Activated naive CD8-positive, alpha-beta T cell treated with anti-CD3 and anti-CD28 coated beads, Interleukin-2, amount 50 U/mL, for 16 hours (primary cell): ENCODE measurements around the gene BAHCC1.

Experiments used
- DNase-seq: peaks from one replicate; pipeline ENCODE4 v3.0.0-alpha.2; 2020; ENCODE audit warnings: low read depth, low spot score

BAHCC1 gene

DNA sequence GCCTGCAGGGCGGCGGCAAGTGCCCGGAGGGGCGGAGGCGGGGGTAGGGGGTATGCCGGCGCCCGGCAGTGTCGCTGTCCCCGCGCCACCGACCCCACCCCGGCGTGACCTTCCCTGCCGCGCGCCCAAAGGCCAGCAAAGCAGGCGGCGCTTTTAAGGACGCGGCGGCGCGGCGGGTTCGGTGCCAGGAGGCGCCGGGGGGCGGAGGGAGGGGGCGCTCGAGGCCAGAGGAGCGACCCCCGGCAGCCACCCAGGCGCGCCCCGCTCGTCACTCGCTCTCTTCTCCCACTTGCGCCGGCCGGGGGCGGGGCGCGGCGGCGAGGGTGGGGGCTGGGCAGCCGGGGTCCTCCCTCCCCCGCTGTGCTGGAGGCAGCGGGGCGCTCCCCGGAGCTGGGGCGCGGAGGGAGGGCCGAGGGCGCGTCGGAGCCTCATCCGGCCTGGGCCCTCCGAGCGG is 8.6 kb upstream of the BAHCC1 start:
- DNase-seq = no peak

DNA sequence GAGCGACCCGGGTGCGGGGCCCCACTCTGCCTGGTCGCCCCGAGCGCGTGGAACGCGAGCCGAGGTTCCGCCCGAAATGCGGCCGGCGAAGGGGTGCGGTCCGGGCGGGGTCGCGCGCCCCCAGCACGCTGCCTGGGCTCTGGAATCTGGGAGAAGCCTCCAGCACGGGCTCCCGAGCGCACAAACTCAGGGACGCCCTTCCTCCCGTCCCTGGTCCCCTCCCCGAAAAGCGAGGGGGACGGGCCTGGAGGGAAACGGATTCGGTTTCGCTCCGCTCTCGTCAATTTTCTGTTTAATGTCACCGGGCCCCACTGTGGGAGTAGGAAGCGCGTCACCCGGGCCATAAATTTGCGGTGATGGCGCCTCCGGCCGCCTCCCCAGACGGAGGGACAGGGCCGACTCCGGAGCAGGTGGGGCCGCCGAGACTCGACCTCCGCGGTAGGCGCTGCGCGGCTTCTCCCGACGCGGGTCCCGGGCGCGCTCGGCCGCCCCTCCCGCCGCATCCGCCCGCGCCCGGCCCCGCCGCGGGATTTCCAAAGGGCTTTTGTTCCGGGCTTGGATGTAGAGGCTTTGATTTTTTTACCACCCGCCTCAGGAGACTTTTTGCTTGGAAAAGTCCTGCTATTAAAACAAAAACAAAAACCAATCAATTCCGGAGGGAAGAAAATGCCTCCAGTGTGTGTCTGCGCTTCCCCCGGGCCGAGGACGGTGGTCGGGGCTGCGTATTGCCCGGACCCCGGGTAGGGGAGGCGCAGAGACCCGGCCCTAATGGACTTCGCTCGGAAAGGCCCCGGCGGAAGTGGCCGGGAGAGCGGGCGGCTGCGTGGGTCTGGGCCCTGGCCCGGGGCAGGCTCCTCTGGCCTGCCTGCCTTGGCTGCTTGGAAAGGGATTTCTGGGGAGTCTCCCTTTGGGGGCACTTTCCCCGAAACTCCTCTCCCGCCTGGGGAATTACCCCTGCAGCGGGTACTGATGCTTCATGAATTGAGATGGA is 7.9 kb upstream of the BAHCC1 start:
- peak; percentile 25 for DNase-seq

DNA sequence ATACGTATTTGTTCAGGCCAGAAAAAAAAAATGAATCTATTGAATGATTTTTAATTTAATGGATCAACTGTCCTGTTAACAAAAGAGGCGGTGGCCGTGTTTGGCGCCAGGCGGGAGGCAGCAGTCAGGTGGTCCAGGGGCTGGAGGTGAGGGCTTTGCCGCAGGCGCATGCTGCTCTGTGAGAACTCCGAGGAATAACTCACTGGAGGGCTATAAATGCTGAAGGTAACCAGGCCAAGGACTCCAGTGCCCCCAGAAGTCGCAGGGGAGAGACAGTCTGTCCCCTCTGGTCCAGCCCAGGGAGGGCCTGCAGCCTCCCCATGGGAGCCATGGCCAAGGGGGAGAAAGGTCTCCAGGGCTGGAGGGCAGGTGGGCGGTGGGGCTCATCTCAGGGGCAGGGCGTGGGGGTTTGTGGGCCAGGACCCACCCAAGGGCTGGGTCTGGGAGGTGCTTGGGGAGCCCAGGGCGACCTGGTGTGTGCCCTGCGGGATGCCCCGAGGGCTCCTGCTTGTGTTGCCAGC is 7.1 kb upstream of the BAHCC1 start:
- no peak for DNase-seq

DNA sequence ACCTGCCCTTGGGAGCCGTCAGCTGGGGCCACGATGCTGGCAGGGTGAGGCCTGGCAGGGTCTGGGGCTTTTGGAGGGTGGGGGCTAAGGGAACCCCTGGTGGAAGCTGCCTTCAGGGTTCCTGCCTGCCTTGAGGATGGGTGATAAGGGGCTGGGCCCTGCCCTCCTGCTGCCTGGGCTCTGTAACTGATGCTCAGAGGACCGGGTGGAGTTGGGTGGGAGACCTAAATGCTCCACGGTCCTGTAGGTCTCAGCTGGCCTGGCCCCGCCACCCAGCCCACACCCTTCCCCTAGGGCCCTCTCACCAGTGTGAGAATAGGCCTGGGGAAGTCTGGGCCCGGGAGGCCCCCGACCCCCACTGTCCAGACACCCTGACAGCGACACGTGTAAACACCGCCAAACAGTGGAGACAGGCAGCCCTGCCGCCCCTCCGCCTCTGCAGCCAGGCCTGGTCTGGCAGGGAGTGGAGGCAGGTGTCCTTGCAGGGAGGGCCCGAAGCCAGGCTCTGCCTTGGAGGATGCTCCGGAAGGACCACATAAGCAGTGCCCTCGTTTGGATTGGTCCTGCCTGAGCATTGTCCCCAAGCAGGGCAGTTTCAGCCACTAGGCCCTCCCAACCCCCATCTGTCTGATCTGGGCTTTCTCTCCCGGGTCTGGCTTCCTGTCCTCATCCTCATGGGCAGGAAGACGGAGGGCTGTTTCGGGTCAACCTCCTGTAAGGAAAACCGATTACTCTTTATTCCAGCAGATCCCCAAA is 6.5 kb upstream of the BAHCC1 start:
- DNase-seq = no peak

DNA sequence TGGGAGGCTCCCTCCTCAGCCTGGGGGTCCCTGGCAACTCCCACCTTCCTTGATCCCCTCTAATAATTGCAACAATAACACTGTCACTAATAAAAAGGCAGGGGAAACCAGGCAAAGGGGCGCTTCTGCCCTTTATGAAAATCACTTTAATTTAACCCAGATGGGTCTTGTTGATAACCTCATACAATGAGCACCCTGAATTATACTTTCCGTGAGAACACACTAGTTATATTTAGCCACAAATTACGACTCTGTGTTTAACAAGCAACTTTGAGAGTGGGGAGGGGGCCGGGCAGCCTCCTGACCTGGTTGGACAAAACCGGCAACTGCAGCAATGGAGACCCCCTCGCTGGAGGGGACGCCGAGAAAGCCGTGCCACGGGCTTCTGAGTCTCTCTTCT is 5.7 kb upstream of the BAHCC1 start:
- no peak for DNase-seq

DNA sequence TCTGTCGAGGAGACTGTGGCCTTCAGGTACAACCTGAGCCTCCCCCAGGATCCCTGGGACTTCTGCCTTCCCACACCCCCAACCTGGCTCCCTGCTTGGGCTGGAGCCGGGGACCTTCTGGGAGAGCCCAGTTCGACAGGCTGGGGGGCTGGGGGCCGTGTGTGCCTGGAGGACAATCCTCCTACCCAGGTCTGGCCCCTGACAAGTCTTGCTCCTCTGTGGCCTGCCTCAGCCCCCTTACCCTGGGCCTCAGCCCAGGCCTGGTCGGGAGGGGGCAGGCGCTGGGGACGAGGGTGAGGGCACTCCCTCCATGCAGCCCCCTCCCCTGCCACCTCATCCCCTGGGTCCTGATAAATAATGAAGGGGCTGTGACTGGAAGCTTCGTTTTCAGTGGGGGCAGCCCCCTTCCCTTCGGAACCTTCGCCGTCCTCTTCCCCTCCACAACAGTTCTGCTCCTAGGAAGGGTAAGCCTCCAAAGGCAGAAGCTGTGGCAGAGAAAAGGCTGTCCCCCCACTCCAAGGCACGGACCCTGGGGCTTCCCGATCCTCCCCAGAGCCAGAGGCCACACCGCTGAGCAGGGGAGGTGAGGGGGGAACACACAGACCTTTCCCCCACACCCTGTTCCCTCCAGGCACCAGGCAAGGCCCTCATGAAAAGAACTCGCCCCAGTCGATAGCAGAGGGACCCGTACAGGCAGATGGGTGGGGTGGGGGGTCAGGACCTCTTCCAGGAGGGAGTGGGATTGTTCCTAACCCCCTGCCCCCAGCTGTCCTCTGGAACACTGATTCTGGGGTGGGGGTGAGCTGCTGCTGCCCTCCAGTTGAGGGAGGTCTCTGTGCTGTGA is 5.0 kb upstream of the BAHCC1 start:
- no peak for DNase-seq

DNA sequence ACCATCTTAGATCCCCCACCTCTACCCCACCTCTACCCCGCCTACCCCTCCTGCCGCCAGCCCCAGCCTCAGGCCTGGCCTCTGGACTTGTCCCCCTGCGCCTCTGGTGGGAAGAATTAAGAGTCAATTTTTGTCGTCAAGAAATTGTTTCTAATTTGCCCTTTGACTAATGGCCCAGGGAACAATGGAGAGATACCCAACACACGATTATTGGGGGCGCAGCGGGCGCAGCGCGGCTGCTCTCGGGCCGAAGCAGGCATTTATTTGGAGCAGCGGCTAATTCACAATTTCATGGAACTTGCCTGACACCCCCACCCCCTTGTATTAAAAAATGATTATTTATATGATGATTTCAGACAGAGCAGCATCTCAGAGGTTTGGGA is 4.4 kb upstream of the BAHCC1 start:
- no peak for DNase-seq

DNA sequence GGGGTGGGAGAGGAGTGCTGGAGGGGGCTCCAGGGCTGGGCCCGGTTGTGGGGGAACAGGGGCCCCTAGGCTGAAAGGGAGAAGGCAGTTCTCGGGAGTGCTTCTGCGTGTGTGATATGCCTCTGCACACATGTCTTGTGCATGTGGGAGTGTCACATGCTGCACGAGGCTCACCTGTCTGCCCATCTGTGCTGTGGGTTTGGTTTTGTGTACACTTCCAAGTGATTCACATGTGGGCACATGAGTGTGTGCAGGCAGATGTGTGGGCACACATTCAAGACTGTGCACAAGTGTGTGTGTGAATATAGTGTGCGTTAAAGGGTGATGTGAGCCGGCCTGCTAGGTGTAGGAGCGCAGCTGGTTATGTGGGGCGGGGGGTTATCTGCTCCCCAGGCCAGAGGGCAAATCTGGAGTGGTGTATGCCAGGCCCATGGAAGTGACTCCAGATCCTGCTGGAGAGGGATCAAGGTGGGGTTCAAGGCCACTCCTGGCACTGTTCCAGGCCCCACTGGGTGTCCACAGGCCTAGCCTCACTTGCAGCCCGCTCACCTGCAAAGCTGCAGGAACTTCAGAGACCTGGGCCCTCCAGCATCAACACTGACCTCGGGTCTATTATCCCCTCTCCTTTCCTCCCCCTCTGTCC is 3.8 kb upstream of the BAHCC1 start:
- DNase-seq = no peak

DNA sequence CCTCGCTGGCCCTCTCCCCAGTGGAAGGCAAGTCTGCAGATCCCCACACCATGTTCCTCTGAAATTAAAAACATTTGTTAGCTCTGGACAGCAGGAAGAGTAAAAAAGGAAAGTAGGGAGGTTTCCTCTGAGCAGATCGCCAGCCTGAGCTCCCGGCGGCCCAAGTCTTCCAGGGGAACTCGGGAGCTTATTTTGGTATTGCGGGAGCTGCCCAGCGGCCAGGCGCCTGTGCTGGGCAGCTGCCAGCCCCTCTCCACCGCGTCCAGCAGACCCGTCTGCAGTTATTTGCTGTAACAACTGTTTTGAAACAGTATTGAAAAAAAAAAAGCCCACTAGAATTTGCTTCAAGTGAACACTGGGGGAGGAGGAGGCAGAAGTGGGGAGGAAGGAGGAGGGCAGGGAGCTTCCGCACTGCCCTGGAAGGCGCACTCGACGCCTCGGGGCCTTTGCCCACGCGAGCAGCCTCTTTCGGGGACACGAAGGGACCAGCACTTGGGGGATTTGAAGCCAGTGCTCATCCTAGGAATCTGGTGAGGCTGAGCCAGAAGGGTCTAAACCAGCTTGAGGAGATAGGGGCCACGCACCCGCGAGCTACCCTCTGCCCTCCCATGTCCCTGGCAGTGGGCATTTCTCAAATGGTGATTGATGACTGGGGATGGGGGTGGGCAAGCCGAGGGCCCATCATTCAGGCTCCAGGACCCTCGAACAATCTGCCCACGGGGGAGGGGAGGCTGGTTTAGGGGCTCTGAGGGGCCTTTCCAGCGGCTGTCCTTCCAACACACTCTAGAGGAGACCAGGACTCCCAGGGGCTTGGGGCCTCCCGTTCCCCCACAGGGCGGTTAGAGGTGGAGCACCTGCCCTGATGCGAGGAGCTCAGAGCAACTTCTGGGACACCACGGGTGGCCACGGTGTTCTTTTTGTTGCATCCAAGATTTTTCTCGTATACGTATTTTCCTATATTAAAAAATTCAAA is 3.0 kb upstream of the BAHCC1 start:
- no peak for DNase-seq

DNA sequence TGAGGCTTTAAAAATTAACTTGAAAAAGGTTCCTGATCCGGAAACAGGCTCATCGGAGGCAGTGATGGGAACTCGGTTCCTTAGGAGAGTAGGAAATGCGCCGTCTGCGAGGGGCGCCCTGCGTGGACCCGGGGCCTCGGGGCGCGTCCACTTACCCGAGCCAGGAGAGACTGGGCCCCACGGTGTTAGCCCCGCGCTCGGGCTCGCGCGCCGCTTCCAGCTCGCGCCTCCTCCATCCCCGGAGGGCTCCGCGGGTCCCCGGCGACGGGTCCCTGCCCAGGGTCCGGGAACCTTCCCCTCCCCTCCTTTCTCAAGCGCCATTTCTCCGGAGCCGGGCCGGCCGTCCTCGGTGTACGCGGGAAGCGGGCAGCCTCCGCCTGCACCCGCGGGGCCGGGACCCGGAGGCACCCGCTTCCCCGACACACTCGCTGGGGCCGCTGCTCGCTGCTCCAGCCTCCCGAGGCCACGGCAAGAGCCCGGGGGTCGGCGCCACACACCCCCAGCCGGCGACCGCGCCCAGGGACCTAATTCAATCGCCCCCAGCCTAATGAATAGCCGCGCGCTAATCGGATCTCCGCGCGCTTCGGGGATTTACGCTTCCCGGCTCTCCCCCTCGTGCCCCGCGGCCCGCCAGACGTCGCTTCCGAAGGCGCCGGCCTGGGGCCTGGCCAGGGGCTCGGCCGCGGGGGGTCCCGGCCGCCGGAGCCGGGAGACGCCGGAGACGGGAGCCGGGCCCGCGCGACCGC is 2.2 kb upstream of the BAHCC1 start:
- DNase-seq = no peak

DNA sequence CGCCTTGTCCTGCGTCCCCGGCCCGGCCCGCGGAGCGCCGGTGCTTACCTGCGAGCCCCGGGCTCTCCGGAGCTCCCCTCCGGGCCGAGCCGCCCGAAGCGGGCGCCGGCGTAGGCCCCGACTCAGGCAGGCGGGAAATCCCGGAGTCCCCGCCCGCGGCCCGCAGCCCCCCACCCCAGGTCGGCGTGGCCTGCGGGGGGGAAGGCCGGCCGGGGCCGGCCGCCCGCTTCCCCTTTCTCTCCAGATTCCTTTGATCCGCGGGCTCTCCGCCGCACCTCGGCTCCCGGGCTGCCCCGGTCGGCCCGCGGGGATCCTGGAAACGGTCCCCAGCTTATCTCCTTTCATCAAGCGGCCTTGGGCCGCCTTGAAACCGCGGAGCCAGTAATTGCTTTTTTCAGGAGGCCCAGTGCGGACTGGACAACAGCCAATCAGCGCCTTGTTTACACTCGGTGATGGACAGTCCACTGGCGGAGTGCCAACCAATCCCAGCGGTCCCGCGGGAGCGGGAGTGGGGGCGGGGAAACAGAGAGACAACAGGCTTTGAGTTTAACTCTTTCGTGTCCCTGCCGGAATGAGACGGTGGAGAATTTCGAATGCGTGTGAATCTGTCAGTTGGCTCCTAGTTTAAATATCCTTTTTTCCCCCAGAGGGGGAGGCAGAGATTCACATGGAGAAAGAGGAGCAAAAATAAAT is 1.4 kb upstream of the BAHCC1 start:
- DNase-seq = no peak

DNA sequence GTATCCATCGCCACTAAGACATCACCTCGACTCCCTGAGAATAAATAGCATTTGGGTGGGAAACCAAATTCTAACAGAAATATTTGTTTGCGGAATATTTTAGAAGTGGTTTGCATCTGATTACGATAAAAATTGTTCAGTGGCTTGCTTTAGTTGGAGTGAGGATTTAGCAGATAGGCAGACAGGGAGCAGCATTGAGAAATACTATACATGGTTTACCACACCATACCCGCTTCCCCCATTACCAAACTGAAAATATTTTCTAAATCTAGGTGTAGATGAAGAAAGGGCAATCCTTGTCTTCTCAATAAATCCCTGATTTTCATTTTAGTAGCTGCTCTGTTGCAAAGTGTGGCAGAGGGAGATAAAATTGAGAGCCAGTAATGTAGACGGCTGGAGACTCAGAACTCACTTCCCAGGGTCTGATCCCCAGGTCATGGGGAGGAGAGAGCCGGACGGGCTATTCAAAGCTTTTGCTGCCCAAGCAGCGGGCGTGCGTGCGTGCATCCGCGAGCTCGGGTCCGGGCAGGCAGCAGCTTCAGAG is 808 bp upstream of the BAHCC1 start:
- no peak for DNase-seq

DNA sequence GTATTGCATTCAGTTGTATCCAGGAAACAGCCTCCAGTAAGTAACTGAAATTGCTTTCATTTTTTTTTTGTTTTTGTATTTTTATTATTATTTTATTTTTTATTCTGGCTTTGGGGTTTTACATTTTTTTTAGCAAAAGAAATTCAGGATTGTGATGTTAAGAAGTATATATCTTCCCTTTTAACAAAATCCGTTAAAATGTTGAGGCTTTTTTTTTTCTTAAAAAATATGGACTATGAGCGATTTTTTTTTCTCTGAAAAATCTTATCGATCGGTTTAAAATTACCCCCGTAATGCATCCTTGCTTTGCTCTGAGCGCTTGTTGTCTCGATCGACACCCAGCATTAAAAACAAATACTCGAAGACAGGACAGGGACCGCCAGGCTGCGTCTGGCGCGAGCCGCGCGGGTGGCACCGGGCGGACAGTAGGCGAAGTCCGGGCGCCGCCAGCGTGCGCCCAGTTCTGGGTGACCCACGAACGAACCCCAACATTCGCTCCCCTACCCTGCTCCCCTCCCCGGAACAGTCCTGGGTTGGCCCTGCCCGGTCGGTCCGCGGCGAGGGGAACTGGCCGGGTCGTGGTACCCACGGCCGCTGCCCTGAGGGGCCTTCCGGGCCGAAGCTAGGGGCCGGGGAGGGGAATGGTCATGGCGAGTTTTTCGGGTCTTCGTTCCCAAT is 482 bp downstream of the BAHCC1 start:
- DNase-seq = no peak

DNA sequence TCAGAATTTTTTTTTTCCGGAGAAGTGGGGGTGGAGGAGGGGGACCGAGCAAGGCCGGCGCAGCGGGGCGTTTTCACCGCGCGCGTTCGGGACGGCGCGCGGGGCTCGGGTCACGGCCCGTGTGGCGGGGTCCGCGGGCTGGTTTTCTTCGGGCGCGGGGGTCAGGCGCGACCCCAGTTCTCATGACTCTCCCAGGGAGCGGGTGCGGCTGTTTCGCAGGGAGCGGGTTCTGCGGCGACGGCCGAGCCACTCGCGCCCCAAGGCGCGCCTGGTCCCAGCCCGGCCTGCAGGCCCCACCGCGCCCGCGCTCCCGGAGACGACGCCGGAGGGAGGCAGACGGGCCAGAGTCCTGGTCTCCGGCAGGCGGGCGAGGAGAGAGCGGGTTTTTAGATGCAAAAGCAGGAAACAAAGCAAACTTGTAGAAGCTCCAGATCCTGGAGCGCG is 1.0 kb downstream of the BAHCC1 start:
- no peak for DNase-seq

DNA sequence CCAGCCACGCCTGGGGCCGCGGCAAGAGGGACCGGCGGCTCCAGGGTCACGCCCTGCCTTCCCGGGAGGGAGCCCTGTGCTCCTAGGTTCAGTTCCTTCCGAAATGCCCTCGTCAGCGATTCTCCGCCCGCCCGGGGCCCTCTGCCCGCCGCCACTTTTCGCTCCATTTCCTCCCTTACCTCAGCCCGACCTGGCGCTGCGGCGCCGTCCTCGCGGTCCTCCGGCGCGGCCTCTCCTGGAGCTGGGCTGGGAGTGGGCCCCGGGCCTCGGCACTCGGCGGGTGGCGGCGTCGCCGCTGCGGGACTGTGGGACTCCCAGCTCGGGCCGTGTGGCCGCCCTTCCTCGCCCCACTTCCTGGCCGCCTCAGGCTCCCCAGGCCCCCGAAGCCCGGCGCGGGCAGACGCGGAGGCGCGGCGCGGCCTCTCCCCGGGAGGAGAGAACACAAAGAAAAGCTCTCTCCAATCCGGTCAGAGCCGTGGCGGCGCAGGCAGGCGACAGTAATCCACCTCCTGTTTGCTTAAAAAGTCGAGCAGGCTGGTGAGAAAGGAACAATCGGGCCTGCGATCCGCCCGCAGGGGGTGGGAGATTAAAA is 1.6 kb downstream of the BAHCC1 start:
- DNase-seq = no peak

DNA sequence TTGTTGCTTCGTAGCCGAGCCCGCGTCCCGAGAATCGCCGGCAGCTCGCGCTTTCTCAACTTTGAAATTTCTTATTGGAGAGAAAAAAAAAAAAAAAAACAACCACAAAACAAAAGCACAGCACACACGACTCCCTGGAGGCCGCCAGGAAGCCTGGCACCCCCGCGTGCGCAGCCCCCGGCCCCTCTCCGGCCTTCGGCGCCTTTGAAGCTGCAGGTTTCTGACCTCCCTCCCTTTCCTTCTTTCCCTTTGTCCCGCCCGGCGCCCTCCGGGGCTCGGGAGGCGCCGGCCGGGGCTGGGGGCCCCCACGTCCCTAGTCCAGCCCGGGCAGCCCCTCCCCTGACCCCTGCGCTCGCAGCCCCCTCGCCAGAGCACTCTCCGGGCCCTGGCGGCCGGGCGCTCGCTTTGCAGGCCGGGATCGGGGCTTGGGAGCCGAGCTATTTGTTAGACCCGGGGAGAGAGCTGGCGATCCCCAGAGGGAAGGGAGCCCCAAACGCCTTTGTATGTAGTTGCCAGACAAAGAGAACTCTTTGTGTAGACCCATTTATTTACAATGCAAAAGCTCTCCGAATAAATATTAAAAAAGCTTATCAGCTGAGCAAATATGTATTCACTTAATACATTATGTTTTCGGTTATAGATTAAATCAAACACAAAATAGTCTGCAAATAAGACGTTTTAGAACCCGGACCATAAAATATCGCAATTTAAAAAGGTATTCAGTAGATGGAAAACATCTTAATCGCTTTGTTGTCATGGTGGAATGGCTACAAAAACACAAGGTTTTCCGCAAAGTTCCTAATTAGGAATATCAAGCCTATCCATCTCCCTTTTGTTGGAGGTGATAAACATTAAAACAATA is 2.3 kb downstream of the BAHCC1 start:
- no peak for DNase-seq
